Fibroblast of villous mesenchyme (primary cell): ENCODE measurements around the gene MRPL12. TPM values are rescaled to one million over a fixed set of nuclear protein-coding genes. Genes with fewer than 3 reads are reported as not detected.

Experiments used
- DNase-seq: peaks from one replicate; pipeline ENCODE4 v3.0.0-alpha.2; 2010; ENCODE audit warnings: low read depth
- H3K4me3 ChIP-seq: 2 replicates; pipeline ENCODE4 v1.5.1; 2011; ENCODE audit warnings: low read depth, mild to moderate bottlenecking, low read length
- total RNA-seq: library from RNA; depleted of rRNA; stranded (reverse); fragments of >200 nt; gene quantifications from 2 replicates; pipeline ENCODE4 v1.2.3, GENCODE V29; 2012
- TF ChIP-seq, protein P1 (sequence below): IDR thresholded peaks from 2 replicates; pipeline ENCODE4 v1.5.1; 2012; ENCODE audit warnings: low read depth, mild to moderate bottlenecking, low read length; ENCODE audit not compliant: insufficient read depth

The MRPL12 gene
- total RNA-seq, 1 donor: 12.1 TPM

DNA sequence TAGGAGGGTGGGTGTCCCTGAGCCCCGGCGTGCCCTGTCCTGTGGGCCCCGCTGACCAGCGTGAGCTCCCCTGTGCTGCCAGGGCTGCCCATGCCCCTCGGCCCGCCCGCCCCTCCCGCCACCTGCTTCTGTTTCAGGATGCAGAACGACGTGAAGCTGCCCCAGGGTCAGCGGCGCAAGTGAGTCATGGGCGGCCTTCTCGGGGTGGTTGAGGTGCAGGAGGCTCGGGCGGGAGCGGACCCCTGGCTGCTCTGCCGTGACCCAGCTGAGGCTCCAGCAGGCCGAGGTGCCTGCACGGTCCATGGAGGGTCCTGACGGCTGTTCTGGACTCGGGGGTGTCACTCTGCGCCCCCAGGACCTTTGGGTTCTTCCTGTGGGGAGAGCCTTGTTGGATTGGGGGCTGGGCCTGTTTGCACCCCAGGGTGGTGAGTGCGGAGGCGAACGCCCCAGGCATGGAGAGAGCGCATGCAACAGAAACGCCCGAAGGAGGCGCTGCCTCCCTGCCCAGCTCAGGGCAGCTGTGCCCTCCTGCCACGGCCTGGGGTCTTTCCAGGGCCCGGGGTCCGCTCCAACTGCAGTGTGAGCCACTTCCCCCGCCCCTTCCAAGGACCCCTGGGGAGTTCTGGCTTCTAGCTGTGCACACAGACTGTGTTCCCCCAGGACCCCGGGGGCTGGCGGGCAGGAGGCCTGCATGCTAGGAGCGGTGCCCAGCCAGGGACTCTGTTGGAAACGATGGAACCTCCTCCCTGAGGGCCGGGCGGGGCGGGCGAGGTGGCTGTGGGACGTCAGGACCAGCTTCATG, 12.9 kb downstream of the MRPL12 start:
- no peak for DNase-seq

DNA sequence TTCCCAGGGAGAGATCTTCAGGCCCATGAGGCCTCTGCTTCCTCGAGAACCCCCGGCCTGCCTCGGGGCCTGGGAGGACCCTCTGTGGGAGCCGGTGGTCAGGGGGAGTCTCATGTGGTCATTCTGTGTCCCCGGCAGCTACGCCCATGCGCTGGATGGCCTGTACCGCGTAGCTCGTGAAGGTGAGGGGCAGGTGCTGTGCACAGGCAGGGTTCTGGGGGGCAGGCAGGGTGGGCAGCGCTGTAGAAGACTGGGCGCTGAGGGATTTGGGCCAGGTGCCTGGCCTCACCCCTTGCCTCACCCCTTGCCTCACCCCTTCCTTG, 13.5 kb downstream of the MRPL12 start:
- no peak overlapping the region for H3K4me3 ChIP-seq
- no peak for DNase-seq
- TF ChIP-seq, protein P1, sequence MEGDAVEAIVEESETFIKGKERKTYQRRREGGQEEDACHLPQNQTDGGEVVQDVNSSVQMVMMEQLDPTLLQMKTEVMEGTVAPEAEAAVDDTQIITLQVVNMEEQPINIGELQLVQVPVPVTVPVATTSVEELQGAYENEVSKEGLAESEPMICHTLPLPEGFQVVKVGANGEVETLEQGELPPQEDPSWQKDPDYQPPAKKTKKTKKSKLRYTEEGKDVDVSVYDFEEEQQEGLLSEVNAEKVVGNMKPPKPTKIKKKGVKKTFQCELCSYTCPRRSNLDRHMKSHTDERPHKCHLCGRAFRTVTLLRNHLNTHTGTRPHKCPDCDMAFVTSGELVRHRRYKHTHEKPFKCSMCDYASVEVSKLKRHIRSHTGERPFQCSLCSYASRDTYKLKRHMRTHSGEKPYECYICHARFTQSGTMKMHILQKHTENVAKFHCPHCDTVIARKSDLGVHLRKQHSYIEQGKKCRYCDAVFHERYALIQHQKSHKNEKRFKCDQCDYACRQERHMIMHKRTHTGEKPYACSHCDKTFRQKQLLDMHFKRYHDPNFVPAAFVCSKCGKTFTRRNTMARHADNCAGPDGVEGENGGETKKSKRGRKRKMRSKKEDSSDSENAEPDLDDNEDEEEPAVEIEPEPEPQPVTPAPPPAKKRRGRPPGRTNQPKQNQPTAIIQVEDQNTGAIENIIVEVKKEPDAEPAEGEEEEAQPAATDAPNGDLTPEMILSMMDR: no peak

More for the DNA sequence above, 12.9 kb downstream of the MRPL12 start:
- TF ChIP-seq, protein P1: no peak
- no peak overlapping the region for H3K4me3 ChIP-seq

DNA sequence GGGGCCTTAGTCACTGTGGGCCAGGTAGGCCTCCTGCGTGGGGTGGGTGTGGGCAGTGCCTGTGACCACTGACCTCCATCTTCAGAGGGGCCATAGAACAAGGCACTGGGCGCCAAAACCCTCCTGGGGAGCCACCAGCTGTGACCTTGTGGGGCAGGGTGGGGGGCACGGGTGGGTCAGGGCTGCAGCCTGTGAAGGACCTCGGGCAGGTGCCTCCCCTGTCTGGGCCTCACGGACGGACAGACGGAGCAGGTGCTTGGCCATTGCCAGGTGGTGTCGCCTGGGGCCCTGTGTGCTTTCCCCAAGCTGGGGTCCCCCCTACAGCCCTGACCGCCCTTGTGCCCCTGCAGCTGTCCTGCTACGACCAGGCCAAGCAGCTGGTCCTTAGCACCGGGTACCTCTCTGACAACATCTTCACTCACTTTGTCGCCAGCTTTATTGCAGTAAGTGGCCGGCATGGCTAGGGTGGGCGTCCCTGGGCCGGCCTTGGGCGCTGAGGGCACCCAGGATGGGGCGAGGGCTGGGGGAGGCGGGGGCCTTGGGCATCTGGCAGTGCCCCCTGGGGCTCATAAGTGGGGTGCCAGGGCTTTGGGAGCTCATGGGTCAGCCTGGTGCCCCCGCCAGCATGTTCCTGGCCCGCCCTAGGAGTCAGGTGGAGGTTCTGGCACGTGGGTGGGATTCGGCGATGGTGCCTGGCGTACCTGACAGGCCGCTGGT, 14.0 kb downstream of the MRPL12 start:
- no peak for DNase-seq
- no peak overlapping the region for H3K4me3 ChIP-seq
- TF ChIP-seq, protein P1: no peak

DNA sequence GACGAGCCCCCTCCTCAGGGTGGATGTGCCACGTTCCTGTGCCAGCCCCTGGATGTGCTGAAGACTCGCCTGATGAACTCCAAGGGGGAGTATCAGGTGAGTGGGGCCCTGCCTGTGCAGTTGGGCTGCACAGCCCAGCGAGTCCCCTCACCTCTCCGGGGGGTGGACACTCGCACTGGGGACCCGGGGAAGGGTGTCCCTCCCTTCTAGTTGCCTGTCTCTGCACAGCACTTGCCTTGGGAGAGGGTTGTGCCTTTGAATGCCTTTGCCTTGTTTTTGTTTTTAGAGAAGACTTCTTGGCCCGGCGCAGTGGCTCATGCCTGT, 14.6 kb downstream of the MRPL12 start:
- no peak overlapping the region for H3K4me3 ChIP-seq
- TF ChIP-seq, protein P1: no peak

DNA sequence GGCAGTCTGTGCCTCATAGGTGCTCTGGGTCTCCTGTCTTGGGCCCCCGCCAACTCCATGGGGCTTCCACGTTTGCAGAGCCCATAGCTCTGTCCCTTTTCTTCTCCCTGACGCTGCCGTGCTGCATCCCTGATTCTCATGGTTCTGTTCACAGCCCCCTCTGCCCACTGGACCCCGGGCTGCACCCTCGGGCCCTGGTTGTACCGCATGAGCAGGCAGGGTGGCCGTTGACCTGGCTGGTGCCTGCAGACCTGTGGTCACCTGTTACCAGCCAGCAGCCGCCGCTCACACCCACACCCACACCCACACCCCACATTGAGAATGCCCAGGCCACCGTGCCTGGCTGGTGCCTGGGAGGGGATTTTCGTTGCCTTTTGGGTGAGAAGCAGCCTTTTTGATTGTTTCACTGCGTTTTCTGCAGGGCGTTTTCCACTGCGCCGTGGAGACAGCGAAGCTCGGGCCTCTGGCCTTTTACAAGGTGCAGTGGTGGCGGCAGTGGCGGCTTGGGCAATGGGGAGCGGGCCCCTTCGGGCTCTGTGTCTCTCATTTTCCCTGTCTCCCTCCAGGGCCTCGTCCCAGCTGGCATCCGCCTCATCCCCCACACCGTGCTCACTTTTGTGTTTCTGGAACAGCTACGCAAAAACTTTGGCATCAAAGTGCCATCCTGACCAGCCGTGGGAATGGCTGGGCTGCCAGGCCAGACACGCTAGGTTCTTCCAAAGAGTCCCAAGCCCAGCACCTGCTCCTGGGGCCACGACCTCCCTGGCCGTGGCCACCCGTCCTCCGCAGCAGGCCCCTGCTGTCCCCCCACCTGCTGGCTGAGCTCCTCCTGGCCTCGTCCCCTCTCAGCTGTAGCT, 16.5 kb downstream of the MRPL12 start:
- TF ChIP-seq, protein P1: no peak
- DNase-seq: no peak
- H3K4me3 ChIP-seq: no peak overlapping the region

More for the DNA sequence above, 14.6 kb downstream of the MRPL12 start:
- no peak for DNase-seq

DNA sequence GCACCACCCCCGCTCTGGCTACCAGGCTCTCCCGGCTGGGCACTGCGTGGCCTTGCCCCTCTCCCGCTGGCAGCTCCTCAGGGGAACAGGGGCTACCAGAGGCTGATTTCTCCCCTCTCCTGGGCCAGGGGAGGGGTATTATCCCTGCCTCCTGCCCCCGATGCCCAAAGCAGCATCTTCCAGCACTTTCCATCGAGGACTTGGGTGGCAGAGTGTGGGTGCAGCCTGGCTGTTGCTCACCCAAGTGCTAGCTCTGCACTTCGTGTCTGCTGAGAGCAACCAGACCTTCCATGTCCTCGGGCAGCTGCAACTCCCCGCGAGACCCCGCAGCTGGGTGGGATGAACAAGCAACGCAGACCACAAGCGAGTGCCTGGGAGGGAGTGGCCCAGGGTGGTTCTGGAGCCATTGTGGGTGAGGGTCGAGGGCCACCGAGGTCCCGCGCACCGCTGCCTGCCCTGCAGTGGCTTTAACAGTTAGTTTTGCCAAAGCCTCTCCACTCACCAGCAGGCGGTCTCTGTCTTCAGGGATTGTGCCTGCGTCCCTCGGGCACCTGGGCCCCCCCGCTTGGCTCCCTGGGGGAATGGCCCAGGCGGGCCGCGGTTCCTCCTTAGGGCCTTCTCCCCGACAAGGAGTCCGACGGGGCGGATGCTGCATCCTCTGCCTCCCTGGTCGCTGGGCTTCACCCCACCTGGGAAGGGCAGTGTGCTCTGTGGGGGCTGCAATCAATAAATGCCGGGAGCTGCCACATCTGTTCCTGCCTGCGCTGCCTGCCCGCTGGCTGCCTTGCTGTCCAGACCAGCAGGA, 17.3 kb downstream of the MRPL12 start:
- TF ChIP-seq, protein P1: no peak
- DNase-seq: no peak
- H3K4me3 ChIP-seq: no peak overlapping the region
